Inferior parietal cortex (tissue), 1 donor: ENCODE measurements around the gene TMC8.
"Not testable (repeated sequence)": the region's sequence is repeated elsewhere in the genome, so short reads cannot be mapped to it uniquely, and the experiment has no call there.

ENCODE experiments used
- DNase-seq: peaks from one replicate; pipeline ENCODE4 v3.0.0-alpha.2; 2016; ENCODE audit errors: extremely low spot score

TMC8 gene

GRCh38 chr17:78135858-78136500 is 5.4 kb downstream of the TMC8 start:
- no peak for DNase-seq

DNA sequence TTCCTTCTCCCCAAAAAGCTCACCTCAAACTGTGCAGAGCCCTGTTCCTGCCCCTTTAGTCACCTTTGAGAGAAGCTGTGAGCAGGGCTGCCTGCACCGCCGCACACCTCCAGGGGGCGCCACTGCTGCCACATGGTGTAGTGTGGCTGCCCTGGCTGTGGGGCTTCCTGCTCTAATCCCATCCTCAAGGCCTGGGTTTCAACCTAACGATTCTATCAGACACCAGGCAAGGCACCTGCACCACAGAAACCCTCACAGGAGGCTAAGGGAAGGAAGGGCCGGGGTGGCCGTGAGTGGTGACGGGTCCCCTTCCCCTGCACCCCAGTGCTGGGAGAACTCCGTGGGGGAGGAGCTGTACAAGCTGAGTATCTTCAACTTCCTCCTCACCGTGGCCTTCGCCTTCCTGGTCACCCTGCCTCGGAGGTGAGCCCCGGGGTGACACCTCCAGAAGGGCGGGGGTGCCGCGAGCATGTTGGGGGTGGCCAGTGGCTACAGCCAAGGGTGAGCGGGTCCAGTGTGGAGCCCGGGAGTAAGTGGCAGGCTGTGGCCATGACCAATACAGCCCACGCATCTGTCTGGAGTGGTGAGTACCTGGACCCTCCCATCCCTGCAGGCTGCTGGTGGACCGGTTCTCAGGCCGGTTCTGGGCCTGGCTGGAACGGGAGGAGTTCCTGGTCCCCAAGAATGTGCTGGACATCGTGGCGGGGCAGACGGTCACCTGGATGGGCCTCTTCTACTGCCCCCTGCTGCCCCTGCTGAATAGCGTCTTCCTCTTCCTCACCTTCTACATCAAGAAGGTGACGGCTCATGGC is 7.0 kb downstream of the TMC8 start:
- no peak for DNase-seq

DNA sequence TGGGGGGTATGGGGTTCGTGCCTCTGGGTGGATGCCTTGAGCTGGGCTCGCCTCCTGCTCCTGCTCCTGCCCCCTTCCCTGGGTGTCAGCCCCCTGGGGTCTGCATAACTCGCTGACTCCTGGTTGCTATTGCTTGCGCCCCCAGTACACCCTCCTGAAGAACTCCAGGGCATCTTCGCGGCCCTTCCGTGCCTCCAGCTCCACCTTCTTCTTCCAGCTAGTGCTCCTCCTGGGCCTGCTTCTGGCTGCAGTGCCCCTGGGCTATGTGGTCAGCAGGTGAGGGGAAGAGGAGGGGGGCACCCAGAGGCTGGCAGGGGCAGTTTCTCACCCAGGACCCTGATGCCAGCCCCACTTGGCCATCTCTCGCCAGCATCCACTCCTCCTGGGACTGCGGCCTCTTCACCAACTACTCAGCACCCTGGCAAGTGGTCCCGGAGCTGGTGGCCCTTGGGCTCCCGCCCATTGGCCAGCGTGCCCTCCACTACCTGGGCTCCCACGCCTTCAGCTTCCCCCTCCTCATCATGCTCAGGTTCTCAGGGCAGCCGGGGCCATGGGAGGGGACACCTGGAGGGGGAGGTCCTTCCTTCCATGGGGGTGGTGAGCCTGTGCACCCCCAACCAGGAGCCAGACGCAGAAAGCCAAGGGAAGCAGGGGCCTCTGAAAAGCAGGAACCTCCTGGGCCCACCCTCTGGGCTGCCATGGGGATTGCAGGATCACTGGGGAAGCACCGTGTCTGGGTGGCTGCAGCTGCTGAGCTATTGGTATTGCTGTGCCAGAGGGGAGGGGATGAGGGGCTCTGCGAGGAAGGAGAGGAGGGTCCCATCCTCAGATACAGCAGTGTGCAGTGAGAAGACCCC is 7.9 kb downstream of the TMC8 start:
- no peak for DNase-seq

- DNase-seq, result not testable (repeated sequence)
Measured at GRCh38 chr17:78139861-78140168, 9.2 kb downstream of the TMC8 start.

DNA sequence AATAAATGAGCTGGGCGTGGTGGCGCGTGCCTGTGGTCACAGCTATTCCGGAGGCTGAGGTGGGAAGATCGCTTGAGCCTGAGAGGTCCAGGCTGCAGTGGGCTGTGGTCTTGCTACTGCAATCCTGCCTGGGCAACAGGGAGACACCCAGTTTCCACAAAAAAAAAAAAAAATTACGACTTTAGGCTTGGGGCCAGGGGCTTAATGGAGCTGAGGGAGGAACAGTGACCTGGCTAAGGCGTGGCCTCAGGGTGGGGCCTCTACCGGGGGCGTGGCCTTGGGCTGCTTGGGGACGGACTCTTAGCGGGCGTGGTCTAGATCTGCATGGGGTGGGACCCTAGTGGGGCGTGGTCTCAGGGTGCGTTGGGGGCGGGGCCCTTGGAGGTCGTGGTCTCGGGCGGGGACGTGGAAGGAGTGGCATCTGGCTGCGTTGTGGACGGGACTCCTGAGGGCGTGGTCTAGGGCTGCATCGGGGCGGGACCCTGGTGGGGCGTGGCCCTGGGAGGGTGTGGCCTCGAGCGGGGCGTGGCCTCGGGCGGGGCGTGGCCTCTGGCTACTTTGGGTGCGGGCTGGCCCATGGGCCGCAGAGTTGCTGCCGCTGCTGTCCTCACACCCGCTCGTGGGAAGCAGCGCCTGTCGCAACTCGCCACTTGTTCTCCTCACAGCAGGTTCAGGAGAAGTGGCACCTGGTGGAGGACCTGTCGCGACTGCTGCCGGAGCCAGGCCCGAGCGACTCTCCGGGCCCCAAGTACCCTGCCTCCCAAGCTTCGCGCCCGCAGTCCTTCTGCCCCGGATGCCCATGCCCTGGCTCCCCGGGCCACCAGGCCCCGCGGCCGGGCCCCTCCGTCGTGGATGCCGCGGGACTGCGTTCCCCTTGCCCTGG is 9.8 kb downstream of the TMC8 start:
- DNase-seq, result peak; percentile 40

- no peak for DNase-seq
Measured at GRCh38 chr17:78141437-78142118, 11.0 kb downstream of the TMC8 start.

GRCh38 chr17:78142119-78142861 is 11.7 kb downstream of the TMC8 start:
- DNase-seq, result no peak

DNA sequence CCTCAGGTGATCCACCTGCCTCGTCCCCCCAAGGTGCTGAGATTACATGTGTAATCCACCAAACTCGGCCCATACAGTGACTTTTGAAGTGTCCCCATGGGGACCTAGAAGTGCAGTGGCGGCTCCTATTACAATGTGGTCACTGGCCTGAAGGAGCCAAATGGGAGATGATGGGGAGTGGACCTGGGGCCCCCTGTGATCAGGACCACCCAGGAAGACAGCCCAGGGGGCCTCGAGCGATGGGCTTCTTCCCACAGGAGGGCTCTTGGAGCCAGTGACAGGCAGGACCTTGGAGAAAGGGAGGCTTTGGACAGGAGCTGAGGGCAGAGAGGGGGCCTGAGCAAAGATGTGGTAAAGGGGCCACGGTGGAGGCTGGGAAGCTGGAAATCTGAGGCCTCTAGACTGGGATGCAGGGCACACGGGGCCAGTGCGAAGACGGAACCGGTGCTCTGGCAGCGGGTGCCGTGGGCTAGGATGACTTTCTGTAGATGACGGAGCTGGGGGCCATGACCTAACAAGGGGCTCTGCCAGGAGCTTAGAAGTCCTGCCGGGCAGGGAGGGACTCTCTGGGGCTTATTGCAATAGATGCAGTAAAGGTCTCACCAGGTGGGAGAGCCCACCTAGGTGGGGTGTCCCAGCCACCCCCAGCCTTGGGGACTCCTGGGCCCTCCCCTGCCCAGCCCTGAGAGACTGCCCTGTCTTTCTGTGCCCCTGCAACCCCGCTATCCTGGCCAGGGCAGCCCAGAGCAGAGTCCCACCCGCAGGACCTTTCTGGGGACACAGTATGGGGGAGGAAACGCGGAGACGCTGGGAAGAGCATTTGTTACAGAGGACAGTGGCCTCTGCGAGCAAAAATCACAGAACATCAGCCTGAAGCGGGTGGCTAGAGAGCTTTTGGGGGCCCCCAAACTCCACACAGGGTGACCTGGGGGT is 12.9 kb downstream of the TMC8 start:
- DNase-seq, result no peak

DNA sequence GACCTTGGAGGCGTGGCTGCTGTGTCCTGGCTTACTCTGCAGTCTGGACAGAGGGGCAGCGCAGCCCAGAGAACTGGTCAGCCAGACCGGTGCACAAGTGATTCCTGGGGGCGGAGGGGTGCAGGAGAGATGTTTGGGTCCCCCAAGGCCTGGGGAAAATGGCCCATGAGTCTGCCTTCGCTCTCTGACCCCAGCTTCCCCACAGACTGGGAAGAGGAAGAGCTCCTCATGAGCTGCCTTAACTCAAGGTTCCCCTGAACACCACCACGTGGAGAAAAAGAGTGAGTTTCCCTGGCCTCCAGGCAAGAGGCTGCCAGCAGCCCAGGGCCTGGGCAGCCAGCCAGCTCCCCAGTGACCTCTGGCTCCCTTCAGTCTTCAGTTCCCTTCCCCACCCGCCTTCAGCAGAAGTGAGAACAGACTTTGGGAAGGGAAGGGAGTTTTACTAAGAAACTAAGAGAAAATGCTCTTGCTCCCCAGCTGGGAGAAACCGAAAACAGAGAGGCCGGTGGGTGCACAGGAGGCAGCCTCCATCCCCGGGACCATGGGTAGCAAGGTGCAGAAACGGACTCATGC is 13.7 kb downstream of the TMC8 start:
- DNase-seq, result peak; percentile 65

- no peak for DNase-seq
Measured at GRCh38 chr17:78144736-78145641, 14.4 kb downstream of the TMC8 start.

- DNase-seq, result no peak
Measured at GRCh38 chr17:78146471-78146869, 15.9 kb downstream of the TMC8 start.

GRCh38 chr17:78146881-78147280 is 16.3 kb downstream of the TMC8 start:
- DNase-seq, result no peak

DNA sequence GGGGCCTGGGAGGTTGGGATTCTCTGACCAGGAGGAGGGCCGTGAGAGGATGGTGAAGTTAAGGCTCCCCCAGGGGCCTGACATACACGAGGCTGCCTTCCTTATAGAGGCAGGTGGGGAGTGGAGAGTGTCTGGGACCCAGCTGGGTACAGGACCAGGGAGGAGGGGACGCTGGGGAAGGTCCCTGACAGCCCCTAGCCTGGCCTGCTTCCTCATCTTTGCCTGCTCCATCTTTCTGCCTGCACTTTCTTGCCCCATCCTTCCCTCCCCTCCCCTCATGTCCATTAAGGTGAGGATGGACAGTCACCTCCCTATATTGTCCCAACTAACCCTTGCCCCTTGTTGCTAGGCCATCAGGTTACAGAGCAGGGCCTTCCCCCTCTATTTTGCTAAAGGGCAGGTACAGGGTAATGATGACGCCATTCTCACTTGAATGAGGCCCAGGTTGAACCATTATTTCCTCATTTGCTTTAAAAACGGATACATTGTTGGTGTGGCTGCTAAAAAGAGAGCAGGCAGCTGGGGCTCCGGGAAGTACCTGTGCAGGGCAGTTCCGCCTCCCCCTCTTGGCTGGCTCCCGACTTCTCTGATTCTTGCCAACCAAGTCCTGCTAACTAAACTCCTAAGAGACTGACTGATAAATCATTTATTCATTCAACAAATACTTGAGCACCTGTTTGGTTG is 16.9 kb downstream of the TMC8 start:
- DNase-seq, result no peak

DNA sequence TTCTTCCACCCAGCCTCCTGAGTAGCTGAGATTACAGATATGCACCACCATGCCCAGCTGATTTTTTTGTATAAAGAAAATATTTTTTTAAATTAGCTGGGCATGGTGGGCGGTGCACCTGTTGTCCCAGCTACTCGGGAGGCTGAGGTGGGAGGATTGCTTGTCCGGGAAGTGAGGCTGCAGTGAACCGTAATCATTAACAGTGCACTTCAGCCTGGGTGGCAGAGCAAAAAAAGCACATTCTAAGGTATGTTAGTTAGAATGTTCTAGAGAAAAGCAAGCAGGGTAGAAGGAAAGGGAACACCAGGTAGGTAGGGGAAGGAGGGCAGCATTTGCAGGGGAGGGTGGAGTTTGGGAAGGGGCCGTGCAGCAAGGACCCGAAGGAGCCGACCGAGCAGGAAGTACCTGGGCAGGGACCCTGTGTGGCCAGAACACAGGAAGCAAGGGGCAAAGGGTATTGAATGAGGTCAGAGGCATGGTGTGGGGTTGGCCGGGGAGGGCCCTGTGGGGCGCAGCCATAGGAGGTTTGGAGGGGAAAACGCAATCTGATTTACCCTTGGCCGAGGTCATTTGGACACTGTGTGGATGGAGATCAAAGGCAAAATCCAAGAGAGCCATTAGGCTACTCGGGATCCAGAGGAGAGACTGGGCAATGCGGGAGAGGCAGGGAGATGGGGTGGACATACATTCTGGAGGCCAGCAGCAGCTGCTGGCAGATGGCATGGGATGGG is 17.9 kb downstream of the TMC8 start:
- no peak for DNase-seq

DNA sequence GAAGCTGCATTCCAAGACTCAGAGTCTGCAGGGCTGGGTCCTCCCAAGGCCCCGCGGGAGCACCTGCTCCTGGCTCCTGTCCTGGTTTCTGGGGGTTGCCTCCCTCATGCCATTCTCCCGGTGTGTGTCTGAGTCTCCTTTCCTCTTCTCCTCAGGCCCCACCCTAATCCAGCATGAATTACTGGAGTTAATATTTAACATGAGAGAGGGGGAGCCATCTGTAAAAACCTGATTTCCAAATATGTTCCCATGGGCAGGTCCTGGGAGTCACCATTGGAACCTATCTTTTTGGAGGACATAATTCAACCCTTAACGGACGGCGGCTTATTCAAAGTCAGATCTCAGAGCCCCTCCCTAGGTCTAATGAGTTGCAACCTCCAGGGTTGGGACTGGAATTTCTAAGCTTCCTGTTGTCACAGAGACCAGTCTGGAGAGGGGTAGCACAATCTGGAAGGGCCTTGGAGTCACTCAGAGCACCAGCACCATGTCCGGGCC is 21.0 kb downstream of the TMC8 start:
- DNase-seq, result no peak
